K562 (cell line): Measurements from ENCODE around the gene SHISA7. TPM values are rescaled to one million over a fixed set of nuclear protein-coding genes. Genes with fewer than 3 reads are reported as not detected.

Source experiments
- AFF4 ChIP-seq: sonication (generic); formaldehyde crosslinking; IDR thresholded peaks from 2 replicates; pipeline ENCODE4 v1.8.0; 2023; ENCODE audit warnings: mild to moderate bottlenecking, missing genetic modification reagents
- DDX20 ChIP-seq: fragments of 450-650 bp; IDR thresholded peaks from 2 replicates; pipeline ENCODE4 v1.6.1; 2016; ENCODE audit warnings: missing genetic modification characterization, low read depth, mild to moderate bottlenecking, missing compliant biosample characterization, moderate library complexity
- GABPA ChIP-seq: fragments of 200-800 bp; sonication (Bioruptor generic); conservative IDR thresholded peaks from 2 replicates; pipeline ENCODE4 v1.6.1; 2016; ENCODE audit warnings: low read depth, missing genetic modification characterization, missing compliant biosample characterization
- HDAC2 ChIP-seq: fragments of 450-650 bp; IDR thresholded peaks from 2 replicates; pipeline ENCODE4 v1.6.1; 2016; ENCODE audit warnings: mild to moderate bottlenecking
- HLTF ChIP-seq: fragments of 450-650 bp; IDR thresholded peaks from 2 replicates; pipeline ENCODE4 v1.6.1; 2016
- MEIS2 ChIP-seq: fragments of 450-650 bp; IDR thresholded peaks from 2 replicates; pipeline ENCODE4 v1.6.1; 2014; ENCODE audit warnings: mild to moderate bottlenecking; ENCODE audit not compliant: partially characterized antibody
- PCBP1 ChIP-seq: fragments of 200-400 bp; formaldehyde crosslinking; IDR thresholded peaks from 2 replicates; pipeline ENCODE4 v1.6.1; 2018; ENCODE audit warnings: mild to moderate bottlenecking, low read depth, low read length; ENCODE audit not compliant: poor library complexity, severe bottlenecking
- POLR2H ChIP-seq: IDR thresholded peaks from 2 replicates; pipeline ENCODE4 v1.6.1; 2016; ENCODE audit warnings: missing genetic modification characterization, low read depth, mild to moderate bottlenecking, control low read depth, missing compliant biosample characterization, moderate library complexity
- POU5F1 ChIP-seq: fragments of 150-350 bp; IDR thresholded peaks from 2 replicates; pipeline ENCODE4 v1.6.1; 2014; ENCODE audit warnings: borderline replicate concordance, low read length, low read depth, mild to moderate bottlenecking; ENCODE audit not compliant: partially characterized antibody
- RNF2 ChIP-seq: sonication (generic); IDR thresholded peaks from 2 replicates; pipeline ENCODE4 v1.6.1; 2016
- SAFB ChIP-seq: fragments of 200-400 bp; formaldehyde crosslinking; IDR thresholded peaks from 2 replicates; pipeline ENCODE4 v1.6.1; 2017; ENCODE audit warnings: low read depth, low read length, borderline replicate concordance
- SLC30A9 ChIP-seq: fragments of 250-450 bp; sonication (Bioruptor Pico); IDR thresholded peaks from 2 replicates; pipeline ENCODE4 v1.8.0; 2022; ENCODE audit warnings: mild to moderate bottlenecking, moderate library complexity
- TAF1 ChIP-seq: IDR thresholded peaks from 2 replicates; pipeline ENCODE4 v1.6.1; 2011; ENCODE audit warnings: mild to moderate bottlenecking, low read length, moderate library complexity; ENCODE audit not compliant: insufficient read depth, control insufficient read depth, severe bottlenecking; ENCODE audit errors: extremely low read depth
- TCF7 ChIP-seq: sonication (generic); IDR thresholded peaks from 2 replicates; pipeline ENCODE4 v1.6.1; 2016; ENCODE audit warnings: antibody characterized with exemption, borderline replicate concordance
- ZBTB7A ChIP-seq: IDR thresholded peaks from 2 replicates; pipeline ENCODE4 v1.6.1; 2011; ENCODE audit warnings: low read depth, mild to moderate bottlenecking, low read length, moderate library complexity, borderline replicate concordance; ENCODE audit not compliant: control insufficient read depth
- ZBTB9 ChIP-seq: fragments of 450-650 bp; formaldehyde crosslinking; IDR thresholded peaks from 2 replicates; pipeline ENCODE4 v1.4.0; 2020; ENCODE audit warnings: mild to moderate bottlenecking, moderate library complexity
- ZNF184 ChIP-seq: sonication (generic); formaldehyde crosslinking; IDR thresholded peaks from 2 replicates; pipeline ENCODE4 v1.5.0; 2020; ENCODE audit warnings: missing genetic modification reagents
- polyA plus RNA-seq, 8 experiments: library from polyadenylated mRNA; depleted of rRNA in 4 of 8; stranded (reverse) in 5 of 8; unstranded in 3 of 8; fragments of >200 nt; fragmentation: Nextera tagmentation in 2 of 8; fragmentation: Illumina TruSeq in 1 of 8; extraction: Ambion mirVana in 2 of 8; extraction: Trizol in 1 of 8; gene quantifications; 2 replicates each; pipeline versions ENCODE4 v1.2.1 to v1.2.3, GENCODE V29; 2011 to 2014; ENCODE audit warnings: inconsistent platforms in 1 of 8, missing spikeins in 1 of 8
- total RNA-seq, 7 experiments: library from RNA; depleted of rRNA in 6 of 7; stranded (reverse); fragments of >200 nt in 6 of 7; fragmentation: Illumina TruSeq in 2 of 7; extraction: Trizol in 2 of 7; gene quantifications; 2 replicates each; pipeline versions ENCODE4 v1.2.1 to v1.2.3, GENCODE V29; 2011 to 2021; ENCODE audit warnings: low replicate concordance in 1 of 7
- TF ChIP-seq, protein P1 (sequence below): conservative IDR thresholded peaks from 2 replicates; pipeline ENCODE4 v1.6.1; 2011; ENCODE audit warnings: low read depth, mild to moderate bottlenecking, low read length; ENCODE audit not compliant: control insufficient read depth
- TF ChIP-seq, protein P2 (sequence below): fragments of 450-650 bp; formaldehyde crosslinking; IDR thresholded peaks from 2 replicates; pipeline ENCODE4 v1.4.0; 2022; ENCODE audit warnings: missing genetic modification characterization

Gene SHISA7
- total and polyA plus RNA-seq, 9 of the 15 experiments (the other 6 are each of a cell fraction or from before 2014, with no cell fraction given), result 0.01 to 0.40 (median 0.07) TPM

- TF ChIP-seq, protein P1, sequence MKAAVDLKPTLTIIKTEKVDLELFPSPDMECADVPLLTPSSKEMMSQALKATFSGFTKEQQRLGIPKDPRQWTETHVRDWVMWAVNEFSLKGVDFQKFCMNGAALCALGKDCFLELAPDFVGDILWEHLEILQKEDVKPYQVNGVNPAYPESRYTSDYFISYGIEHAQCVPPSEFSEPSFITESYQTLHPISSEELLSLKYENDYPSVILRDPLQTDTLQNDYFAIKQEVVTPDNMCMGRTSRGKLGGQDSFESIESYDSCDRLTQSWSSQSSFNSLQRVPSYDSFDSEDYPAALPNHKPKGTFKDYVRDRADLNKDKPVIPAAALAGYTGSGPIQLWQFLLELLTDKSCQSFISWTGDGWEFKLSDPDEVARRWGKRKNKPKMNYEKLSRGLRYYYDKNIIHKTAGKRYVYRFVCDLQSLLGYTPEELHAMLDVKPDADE, result no peak
- TF ChIP-seq SAFB (no peak), ZBTB9 (peak; percentile 73; the same call in 1 of the 2 replicates), POU5F1 (no peak), MEIS2 (peak; percentile 81), ZBTB7A (peak; percentile 82), HLTF (peak; percentile 92), GABPA (tag) (peak; percentile 57), TAF1 (peak; percentile 49), PCBP1 (peak; percentile 37), AFF4 (CRISPR knock-in tag) (no peak; the same call in 1 of the 2 replicates), SLC30A9 (CRISPR knock-in tag) (no peak), ZNF184 (no peak), TCF7 (no peak; the same call in 1 of the 2 replicates), HDAC2 (peak; percentile 97), RNF2 (peak; percentile 63; the same call in 1 of the 2 replicates), DDX20 (tag) (no peak), POLR2H (peak; percentile 81)
- TF ChIP-seq, protein P2, sequence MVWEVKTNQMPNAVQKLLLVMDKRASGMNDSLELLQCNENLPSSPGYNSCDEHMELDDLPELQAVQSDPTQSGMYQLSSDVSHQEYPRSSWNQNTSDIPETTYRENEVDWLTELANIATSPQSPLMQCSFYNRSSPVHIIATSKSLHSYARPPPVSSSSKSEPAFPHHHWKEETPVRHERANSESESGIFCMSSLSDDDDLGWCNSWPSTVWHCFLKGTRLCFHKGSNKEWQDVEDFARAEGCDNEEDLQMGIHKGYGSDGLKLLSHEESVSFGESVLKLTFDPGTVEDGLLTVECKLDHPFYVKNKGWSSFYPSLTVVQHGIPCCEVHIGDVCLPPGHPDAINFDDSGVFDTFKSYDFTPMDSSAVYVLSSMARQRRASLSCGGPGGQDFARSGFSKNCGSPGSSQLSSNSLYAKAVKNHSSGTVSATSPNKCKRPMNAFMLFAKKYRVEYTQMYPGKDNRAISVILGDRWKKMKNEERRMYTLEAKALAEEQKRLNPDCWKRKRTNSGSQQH (CRISPR knock-in tag), result no peak
These were observed 24.3 kb upstream of the SHISA7 start (continued) for GRCh38 chr19:55467236-55468053.
